Germinal center (tissue), 1 donor: ENCODE results near the gene SOX4.
"Not testable (repeated sequence)": the region's sequence is repeated elsewhere in the genome, so short reads cannot be mapped to it uniquely, and the experiment has no call there.

Experiments used
- DNase-seq: peaks from one replicate; pipeline ENCODE4 v3.0.0; 2012; ENCODE audit warnings: mixed read lengths, low spot score

SOX4 gene

GRCh38 chr6:21593412-21593926, at the start of gene SOX4:
TSS of gene SOX4 (plus strand) at chr6:21593751. CDS start at chr6:21594535, 784 bp downstream.
- DNase-seq = peak; percentile 92

GRCh38 chr6:21552286-21552685, 41.3 kb upstream of the SOX4 start:
- DNase-seq = not testable (repeated sequence)

GRCh38 chr6:21554286-21554685, 39.3 kb upstream of the SOX4 start:
- DNase-seq = no peak

GRCh38 chr6:21555197-21555596, 38.4 kb upstream of the SOX4 start:
- DNase-seq = no peak

- DNase-seq = no peak
Observed at GRCh38 chr6:21556511-21556910, 37.0 kb upstream of the SOX4 start.

- DNase-seq = no peak
Observed at GRCh38 chr6:21556968-21557721, 36.4 kb upstream of the SOX4 start.

- no peak for DNase-seq
Observed at GRCh38 chr6:21559238-21559637, 34.3 kb upstream of the SOX4 start.

GRCh38 chr6:21560249-21560648, 33.3 kb upstream of the SOX4 start:
- DNase-seq = no peak

GRCh38 chr6:21565431-21565830, 28.1 kb upstream of the SOX4 start:
- no peak for DNase-seq

GRCh38 chr6:21578523-21578922, 15.0 kb upstream of the SOX4 start:
- no peak for DNase-seq

GRCh38 chr6:21582651-21583050, 10.9 kb upstream of the SOX4 start:
- no peak for DNase-seq

- no peak for DNase-seq
Observed at GRCh38 chr6:21586300-21586699, 7.3 kb upstream of the SOX4 start.

- DNase-seq = peak; percentile 19
Observed at GRCh38 chr6:21586740-21587178, 6.8 kb upstream of the SOX4 start.

- peak; percentile 42 for DNase-seq
Observed at GRCh38 chr6:21587179-21587960, 6.2 kb upstream of the SOX4 start.

- peak; percentile 51 for DNase-seq
Observed at GRCh38 chr6:21587961-21588480, 5.5 kb upstream of the SOX4 start.

GRCh38 chr6:21588481-21589351, 4.8 kb upstream of the SOX4 start:
- DNase-seq = peak; percentile 52

- DNase-seq = peak; percentile 75
Observed at GRCh38 chr6:21589352-21590345, 3.9 kb upstream of the SOX4 start.

- DNase-seq = no peak
Observed at GRCh38 chr6:21590346-21590745, 3.2 kb upstream of the SOX4 start.

GRCh38 chr6:21591446-21591845, 2.1 kb upstream of the SOX4 start:
- DNase-seq = no peak

GRCh38 chr6:21592953-21593352, 598 bp upstream of the SOX4 start:
- no peak for DNase-seq
